HepG2 (cell line): ENCODE results near the gene KATNBL1. TPM values are rescaled to one million over a fixed set of nuclear protein-coding genes. Genes with fewer than 3 reads are reported as not detected.

ENCODE experiments used
- ASH2L ChIP-seq: fragments of 300-600, 200-600 bp; sonication (generic); IDR thresholded peaks from 2 replicates; pipeline ENCODE4 v1.7.0; 2017; ENCODE audit warnings: low read depth, mild to moderate bottlenecking, moderate library complexity, mixed read lengths, low read length; ENCODE audit not compliant: insufficient read length
- ELF3 ChIP-seq: IDR thresholded peaks from 2 replicates; pipeline ENCODE4 v1.6.1; 2016; ENCODE audit warnings: missing genetic modification reagents, missing compliant biosample characterization
- HNRNPL ChIP-seq: fragments of 200-400 bp; formaldehyde crosslinking; IDR thresholded peaks from 2 replicates; pipeline ENCODE4 v1.6.1; 2017; ENCODE audit warnings: mild to moderate bottlenecking, low read depth, low read length
- HOXD1 ChIP-seq: sonication (generic); formaldehyde crosslinking; IDR thresholded peaks from 2 replicates; pipeline ENCODE4 v1.5.0; 2020; ENCODE audit warnings: missing genetic modification reagents
- LCORL ChIP-seq, 2 experiments: fragments of 450-650 bp in 1 of 2; sonication (generic) in 1 of 2; formaldehyde crosslinking in 1 of 2; IDR thresholded peaks; 2 replicates each; pipeline versions ENCODE4 v1.5.0 to v1.6.1; 2017 to 2020; ENCODE audit warnings: antibody characterized with exemption in 1 of 2, missing genetic modification reagents in 1 of 2
- MED1 ChIP-seq: sonication (generic); formaldehyde crosslinking; IDR thresholded peaks from 2 replicates; pipeline ENCODE4 v1.4.0; 2020; ENCODE audit warnings: missing genetic modification reagents
- NCOA5 ChIP-seq: sonication (generic); formaldehyde crosslinking; IDR thresholded peaks from 2 replicates; pipeline ENCODE4 v1.4.0; 2020; ENCODE audit warnings: missing genetic modification reagents
- NFE2 ChIP-seq: sonication (generic); formaldehyde crosslinking; IDR thresholded peaks from 2 replicates; pipeline ENCODE4 v1.4.0; 2020; ENCODE audit warnings: missing genetic modification reagents
- NFIC ChIP-seq: IDR thresholded peaks from 2 replicates; pipeline ENCODE4 v1.6.1; 2012; ENCODE audit warnings: mild to moderate bottlenecking, low read length, inconsistent platforms
- NFYC ChIP-seq: IDR thresholded peaks from 2 replicates; pipeline ENCODE4 v1.6.1; 2016; ENCODE audit warnings: missing genetic modification reagents, missing compliant biosample characterization
- RAD21 ChIP-seq: fragments of 450-650 bp; formaldehyde crosslinking; IDR thresholded peaks from 2 replicates; pipeline ENCODE4 v1.5.0; 2020; ENCODE audit warnings: mild to moderate bottlenecking
- RAD51 ChIP-seq: fragments of 450-650 bp; IDR thresholded peaks from 2 replicates; pipeline ENCODE4 v1.6.1; 2016; ENCODE audit warnings: borderline replicate concordance
- SIN3B ChIP-seq: fragments of 150-350 bp; IDR thresholded peaks from 2 replicates; pipeline ENCODE4 v1.6.1; 2014; ENCODE audit warnings: low read length
- SRSF4 ChIP-seq: fragments of 200-400 bp; formaldehyde crosslinking; IDR thresholded peaks from one replicate; pipeline ENCODE4 v1.6.1; 2018; ENCODE audit warnings: mild to moderate bottlenecking, low read depth, low read length, moderate library complexity; ENCODE audit not compliant: poor library complexity, severe bottlenecking
- TBX2 ChIP-seq: sonication (generic); formaldehyde crosslinking; IDR thresholded peaks from 2 replicates; pipeline ENCODE4 v1.5.0; 2020; ENCODE audit warnings: missing genetic modification reagents, mild to moderate bottlenecking, borderline replicate concordance
- ZGPAT ChIP-seq: IDR thresholded peaks from 2 replicates; pipeline ENCODE4 v1.6.1; 2016; ENCODE audit warnings: mild to moderate bottlenecking
- ZNF20 ChIP-seq: sonication (generic); formaldehyde crosslinking; IDR thresholded peaks from 2 replicates; pipeline ENCODE4 v1.4.0; 2020; ENCODE audit warnings: mild to moderate bottlenecking, moderate library complexity, missing genetic modification reagents
- ZNF275 ChIP-seq: sonication (generic); formaldehyde crosslinking; IDR thresholded peaks from 2 replicates; pipeline ENCODE4 v1.8.0; 2022; ENCODE audit warnings: missing genetic modification reagents, mild to moderate bottlenecking, inconsistent platforms, borderline replicate concordance
- ZNF557 ChIP-seq: sonication (generic); formaldehyde crosslinking; IDR thresholded peaks from 2 replicates; pipeline ENCODE4 v1.4.0; 2020; ENCODE audit warnings: missing genetic modification reagents
- ZNF781 ChIP-seq: sonication (generic); formaldehyde crosslinking; IDR thresholded peaks from 2 replicates; pipeline ENCODE4 v1.5.1; 2020; ENCODE audit warnings: borderline replicate concordance, mild to moderate bottlenecking, missing genetic modification reagents; ENCODE audit errors: not compliant biosample characterization
- ZNF782 ChIP-seq: sonication (generic); formaldehyde crosslinking; IDR thresholded peaks from 2 replicates; pipeline ENCODE4 v1.4.0; 2020; ENCODE audit warnings: missing genetic modification reagents, mild to moderate bottlenecking, borderline replicate concordance
- ZNF788 ChIP-seq: sonication (generic); formaldehyde crosslinking; IDR thresholded peaks from 2 replicates; pipeline ENCODE4 v1.5.0; 2020; ENCODE audit warnings: mild to moderate bottlenecking, missing genetic modification reagents, borderline replicate concordance
- polyA plus RNA-seq, 8 experiments: library from polyadenylated mRNA; depleted of rRNA in 3 of 8; stranded (reverse) in 7 of 8; unstranded in 1 of 8; fragments of >200 nt; fragmentation: Illumina TruSeq in 4 of 8; extraction: Trizol in 4 of 8; gene quantifications; 2 replicates each; pipeline versions ENCODE4 v1.2.1 to v1.2.3, GENCODE V29; 2011 to 2016; ENCODE audit warnings: low read depth in 4 of 8, missing spikeins in 1 of 8, mixed read lengths in 1 of 8; ENCODE audit not compliant: insufficient read depth in 1 of 8
- total RNA-seq, 5 experiments: library from RNA; depleted of rRNA; stranded (reverse); fragments of >200 nt; fragmentation: Illumina TruSeq; extraction: Trizol; gene quantifications; 2 replicates each; pipeline ENCODE4 v1.2.3, GENCODE V29; 2016; ENCODE audit warnings: low read depth in 1 of 5
- TF ChIP-seq, protein P1 (sequence below): sonication (generic); formaldehyde crosslinking; IDR thresholded peaks from 2 replicates; pipeline ENCODE4 v1.9.0; 2021; ENCODE audit warnings: missing genetic modification reagents, borderline replicate concordance

KATNBL1 gene
- total and polyA plus RNA-seq, 2 of the 13 experiments (the other 11 are each of a cell fraction or from before 2014, with no cell fraction given), result 23.4 to 42.8 TPM

- no peak for TF ChIP-seq RAD51
- 0 out of 2 replicates have a peak, but pooled peaks have one; percentile 21 for TF ChIP-seq HNRNPL
- no peak; the same call in 1 of the 2 replicates for TF ChIP-seq ZNF782 (CRISPR knock-in tag)
- TF ChIP-seq ZNF557 (CRISPR knock-in tag), result no peak
- no peak for TF ChIP-seq RAD21 (CRISPR knock-in tag)
- TF ChIP-seq, protein P1, sequence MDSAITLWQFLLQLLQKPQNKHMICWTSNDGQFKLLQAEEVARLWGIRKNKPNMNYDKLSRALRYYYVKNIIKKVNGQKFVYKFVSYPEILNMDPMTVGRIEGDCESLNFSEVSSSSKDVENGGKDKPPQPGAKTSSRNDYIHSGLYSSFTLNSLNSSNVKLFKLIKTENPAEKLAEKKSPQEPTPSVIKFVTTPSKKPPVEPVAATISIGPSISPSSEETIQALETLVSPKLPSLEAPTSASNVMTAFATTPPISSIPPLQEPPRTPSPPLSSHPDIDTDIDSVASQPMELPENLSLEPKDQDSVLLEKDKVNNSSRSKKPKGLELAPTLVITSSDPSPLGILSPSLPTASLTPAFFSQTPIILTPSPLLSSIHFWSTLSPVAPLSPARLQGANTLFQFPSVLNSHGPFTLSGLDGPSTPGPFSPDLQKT (CRISPR knock-in tag), result no peak
- no peak for TF ChIP-seq NFE2
- TF ChIP-seq ZNF275 (CRISPR knock-in tag), result 0 out of 2 replicates have a peak, but pooled peaks have one; percentile 25
- TF ChIP-seq MED1 (CRISPR knock-in tag), result peak; percentile 70; the same call in 1 of the 2 replicates
- no peak for TF ChIP-seq LCORL (IDR thresholded peaks at IDR 0.05)
- 0 out of 2 replicates have a peak, but pooled peaks have one; percentile 20 for TF ChIP-seq LCORL (CRISPR knock-in tag; IDR thresholded peaks at IDR 0.05)
- TF ChIP-seq ZNF788 (CRISPR knock-in tag), result peak; percentile 84; the same call in 1 of the 2 replicates
- TF ChIP-seq NFYC, result peak; percentile 89
- TF ChIP-seq SRSF4, result no peak
- TF ChIP-seq ZNF20 (CRISPR knock-in tag), result no peak
- TF ChIP-seq TBX2 (CRISPR knock-in tag), result peak; percentile 37; the same call in 1 of the 2 replicates
- no peak for TF ChIP-seq ZNF781 (CRISPR knock-in tag)
- TF ChIP-seq ZGPAT (CRISPR knock-in tag), result peak; percentile 85
- TF ChIP-seq SIN3B, result peak; percentile 85; the same call in 1 of the 2 replicates
- TF ChIP-seq NFIC, result no peak
- no peak for TF ChIP-seq NCOA5 (CRISPR knock-in tag)
- TF ChIP-seq ASH2L, result peak; percentile 85
- no peak for TF ChIP-seq HOXD1 (CRISPR knock-in tag)
- TF ChIP-seq ELF3 (CRISPR knock-in tag), result peak; percentile 97
These were observed 108.3 kb downstream of the KATNBL1 start, which contains the start of the genes EMC7 and PGBD4 (continued) for GRCh38 chr15:34101366-34102174.
